HG02885 (cell line): Measurements from ENCODE around the gene METTL18.

Source experiments
- ATAC-seq: cut with Tn5 transposase; IDR thresholded peaks from one replicate; pipeline ENCODE4 v1.9.1; 2021; ENCODE audit warnings: mild to moderate bottlenecking; ENCODE audit not compliant: unreplicated experiment, poor library complexity

The METTL18 gene

GRCh38 chr1:169788402-169788801 is 6.3 kb downstream of the METTL18 start:
- ATAC-seq = no peak

GRCh38 chr1:169786974-169787373 is 7.7 kb downstream of the METTL18 start:
- no peak for ATAC-seq

DNA sequence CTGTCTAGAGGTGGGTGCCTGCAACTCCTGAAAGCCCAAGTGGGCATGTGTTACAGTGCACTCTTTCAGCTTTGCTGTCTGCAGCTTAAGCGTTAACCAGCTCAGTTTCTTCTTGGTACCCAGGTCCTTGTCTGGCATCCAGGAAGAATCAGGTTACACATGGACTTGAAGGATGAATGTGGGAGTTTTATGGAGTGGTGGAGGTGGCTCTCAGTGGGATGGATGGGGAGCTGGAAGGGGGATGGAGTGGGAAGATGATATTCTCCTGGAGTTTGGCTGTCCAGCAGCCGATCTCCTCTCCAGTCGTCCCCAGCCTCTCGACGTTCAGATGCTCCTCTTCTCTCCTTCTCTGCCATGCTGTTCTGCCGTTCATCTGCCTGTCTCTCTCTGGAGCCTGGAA is 9.4 kb downstream of the METTL18 start:
- ATAC-seq = no peak

DNA sequence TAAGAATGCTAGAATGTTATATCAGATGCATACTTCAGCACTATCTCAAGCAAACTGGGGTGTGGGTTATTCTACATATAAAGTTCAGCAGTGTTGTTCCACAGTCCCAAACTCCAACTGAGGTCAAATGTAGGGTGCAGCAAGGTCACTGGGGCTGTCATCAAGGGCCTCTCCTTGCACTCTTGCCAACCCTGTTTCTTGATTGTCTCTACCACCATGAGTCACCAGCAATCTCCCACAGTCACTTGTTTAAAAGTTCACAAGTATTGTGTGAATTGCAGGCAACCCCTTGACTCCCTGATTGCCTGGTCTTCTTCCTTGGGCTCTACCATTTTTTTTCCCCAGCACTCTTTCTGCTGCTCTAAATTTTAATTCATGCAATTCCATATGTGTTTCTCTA is 10.6 kb downstream of the METTL18 start:
- no peak for ATAC-seq

- ATAC-seq = no peak
Observed at GRCh38 chr1:169782596-169782995, 12.1 kb downstream of the METTL18 start.

DNA sequence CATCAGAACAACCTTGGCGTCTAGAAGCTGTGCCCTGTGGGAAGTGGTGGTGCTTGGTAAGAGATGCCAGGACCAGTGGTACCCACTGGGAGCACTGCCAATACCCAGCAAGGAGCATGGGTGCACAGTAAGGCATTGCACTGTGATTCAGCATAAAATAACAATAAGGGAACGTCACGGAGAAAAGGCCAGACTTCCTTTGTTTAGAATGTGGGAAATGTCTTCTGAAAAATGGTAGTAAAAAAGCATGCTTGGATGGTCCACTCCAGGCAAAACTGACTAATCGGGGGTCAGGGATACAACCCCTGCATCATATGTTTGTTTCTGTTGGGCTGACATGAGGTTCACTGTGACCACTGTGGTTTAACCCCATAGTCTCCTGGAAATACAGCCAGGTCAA is 14.7 kb downstream of the METTL18 start:
- no peak for ATAC-seq

DNA sequence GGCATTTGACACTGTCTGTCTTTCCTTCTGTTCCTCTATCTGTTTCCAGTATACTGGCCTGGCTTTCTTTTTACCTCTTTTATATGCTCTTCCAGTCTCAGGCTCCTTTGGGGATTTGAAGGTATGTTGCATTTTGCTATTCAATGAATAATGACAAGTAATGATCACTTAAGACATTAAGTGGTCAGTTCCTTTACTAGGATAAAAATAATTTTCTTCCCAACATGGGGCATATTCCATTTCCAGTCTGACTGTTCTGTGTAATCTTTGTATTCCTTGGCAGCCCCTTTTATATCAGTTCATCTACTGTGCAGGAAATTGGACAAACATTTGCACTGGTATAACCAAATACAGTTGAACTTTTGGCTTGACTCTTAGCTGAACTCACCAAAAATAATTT is 15.6 kb downstream of the METTL18 start:
- no peak for ATAC-seq

DNA sequence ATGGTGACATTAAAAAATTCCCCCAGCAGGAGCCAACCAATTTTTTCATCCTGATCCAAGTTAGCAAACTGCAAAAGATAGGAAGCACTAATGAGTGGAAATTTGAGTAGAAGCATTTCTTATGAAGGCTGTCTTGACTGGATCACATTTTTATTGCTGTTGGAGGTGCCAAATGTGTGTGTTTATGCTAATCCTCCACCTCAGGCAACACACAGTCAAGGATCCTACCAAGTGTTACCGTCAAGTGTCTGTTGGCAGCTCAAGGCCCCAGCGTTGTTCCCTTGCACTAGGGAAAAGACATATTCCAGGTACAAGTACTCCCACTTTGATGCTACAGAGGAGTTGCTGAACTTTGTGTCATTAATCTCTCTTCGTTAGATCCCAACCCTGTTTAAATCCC is 18.3 kb downstream of the METTL18 start:
- ATAC-seq = no peak

DNA sequence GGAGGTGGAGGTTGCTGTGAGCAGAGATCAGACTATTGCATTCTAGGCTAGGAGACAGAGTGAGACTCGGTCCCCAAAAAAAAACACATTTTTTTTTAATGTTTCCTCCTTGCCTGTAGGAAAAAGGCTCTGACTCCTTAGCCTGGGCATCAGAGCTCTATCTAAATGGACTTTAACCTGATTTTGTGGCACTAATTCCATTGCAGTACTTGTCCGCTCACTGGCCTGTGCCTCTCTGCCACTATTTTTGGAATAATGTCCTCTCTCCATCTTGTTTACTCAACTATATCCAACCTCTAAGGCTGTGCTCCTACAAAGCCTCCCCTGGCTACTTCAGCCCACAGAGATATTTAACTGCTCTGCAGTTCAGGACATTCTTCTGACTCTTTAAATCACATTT is 26.5 kb downstream of the METTL18 start:
- ATAC-seq = no peak

DNA sequence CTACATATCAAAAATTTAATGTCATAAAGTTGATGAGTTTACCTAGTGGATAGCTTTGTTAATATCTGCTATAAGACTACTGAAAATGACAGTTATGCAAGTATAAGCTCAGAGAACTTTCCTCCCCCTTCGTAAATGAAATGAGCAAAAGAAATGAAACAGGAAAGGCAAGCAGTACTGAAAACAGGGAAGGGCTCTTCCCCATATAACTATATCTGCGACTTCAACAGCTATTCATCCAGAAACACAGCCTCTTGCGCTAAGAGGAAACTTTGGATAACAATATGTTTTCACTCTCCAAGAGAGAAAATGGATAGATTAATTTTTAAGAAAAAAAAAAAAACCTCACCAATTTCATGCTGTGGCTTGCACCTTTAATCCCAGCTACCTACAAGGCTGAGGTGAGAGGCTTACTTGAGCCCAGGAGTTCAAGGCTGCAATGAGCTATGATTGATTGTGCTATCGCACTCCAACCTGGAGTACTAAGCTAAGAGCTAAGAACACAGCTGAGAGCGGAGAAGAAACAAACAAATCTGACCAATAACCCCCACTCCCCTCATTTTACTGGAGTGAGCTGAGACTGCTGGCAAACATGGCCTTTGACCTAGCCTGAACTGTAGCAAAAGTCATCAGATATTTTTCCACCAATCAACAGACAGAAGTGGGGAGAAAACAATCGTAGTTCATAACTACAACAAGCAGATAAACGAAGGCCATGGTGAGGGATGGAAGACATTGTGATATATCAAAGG is 29.0 kb downstream of the METTL18 start:
- no peak for ATAC-seq

- no peak for ATAC-seq
Observed at GRCh38 chr1:169764919-169765318, 29.8 kb downstream of the METTL18 start.

GRCh38 chr1:169762699-169763098 is 32.0 kb downstream of the METTL18 start:
- no peak for ATAC-seq

GRCh38 chr1:169759038-169759437 is 35.7 kb downstream of the METTL18 start:
- no peak for ATAC-seq

GRCh38 chr1:169753549-169753948 is 41.2 kb downstream of the METTL18 start:
- ATAC-seq = no peak

- ATAC-seq = no peak
Observed at GRCh38 chr1:169750041-169750440, 44.7 kb downstream of the METTL18 start.

DNA sequence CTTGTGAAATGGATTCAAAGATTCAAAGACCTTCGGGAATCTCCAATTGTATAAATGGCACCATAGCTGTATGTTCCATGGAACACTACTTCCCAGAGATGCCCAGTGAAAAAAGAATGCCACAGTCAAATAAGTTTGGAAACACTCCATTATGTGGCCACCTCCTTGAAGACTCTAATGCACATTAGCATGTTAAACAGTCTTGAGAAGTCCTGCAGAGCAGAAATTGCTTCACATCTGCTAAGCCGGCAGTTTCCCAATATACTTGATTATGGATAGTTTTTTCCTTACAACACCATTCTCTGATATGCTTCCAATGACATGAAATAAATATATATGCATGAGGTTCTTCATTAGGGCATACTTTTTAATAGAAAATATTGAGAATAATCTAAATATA is 48.2 kb downstream of the METTL18 start:
- no peak for ATAC-seq

GRCh38 chr1:169745015-169745861 is 49.5 kb downstream of the METTL18 start:
- no peak for ATAC-seq
